ENCODE measurements around the gene CDH23. TPM values are rescaled to one million over a fixed set of nuclear protein-coding genes. Genes with fewer than 3 reads are reported as not detected.

CDH23 gene
- total and polyA plus RNA-seq, 2 donors (not counting 1 experiment from before 2014, with no cell fraction given) = 0.01 to 0.17 TPM

DNA sequence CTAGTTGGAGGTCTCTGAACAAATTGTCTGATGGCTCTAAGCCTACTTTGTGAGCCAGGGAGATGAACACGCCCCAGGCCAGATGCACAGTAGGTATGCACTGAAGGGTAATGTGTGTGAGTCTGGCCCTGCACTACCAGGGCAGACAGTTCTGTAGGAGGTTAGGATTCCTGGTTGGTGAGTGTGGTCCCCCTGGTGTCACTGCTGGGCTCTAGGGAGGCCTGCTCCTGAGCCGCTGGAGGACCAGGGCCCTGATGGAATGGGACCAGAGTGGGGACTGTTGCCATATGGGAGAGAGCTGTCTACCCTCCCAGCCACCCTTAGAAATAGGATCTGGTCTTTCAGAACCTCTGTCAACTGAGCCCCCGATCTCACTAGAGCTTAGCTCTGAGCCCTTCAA lies 42.0 kb downstream of the CDH23 start:
- no peak for DNase-seq (ENCODE audit: low read depth in 2 of 2)
- Histone ChIP-seq H3K4me3 (replicated peaks in 1 of 4; ENCODE audit: control extremely low read depth in 1 of 4, insufficient read depth in 1 of 4, low read depth in 3 of 4, low read length in 4 of 4) (no peak overlapping the region), H3K36me3 (ENCODE audit: control insufficient read depth, insufficient read depth, low read length) (no peaks in the 10 kb centered on the region), H3K9ac (ENCODE audit: insufficient read depth, low read length) (no peak overlapping the region), H3K79me2 (ENCODE audit: control insufficient read depth, insufficient read depth, low read length) (no peaks in the 10 kb centered on the region), H4K20me1 (ENCODE audit: control insufficient read depth, extremely low read depth, insufficient read depth, low read length) (no peaks in the 10 kb centered on the region), H3K27ac (ENCODE audit: insufficient read depth, low read length) (no peak overlapping the region), H3K9me3 (ENCODE audit: control insufficient read depth, insufficient read depth, low read depth, low read length) (no peaks in the 10 kb centered on the region), H3K4me1 (ENCODE audit: control insufficient read depth, extremely low read depth, insufficient read depth, low read length) (no peaks in the 10 kb centered on the region), H3K27me3 (ENCODE audit: control insufficient read depth, insufficient read depth, low read length) (no peaks in the 10 kb centered on the region), H2AFZ (ENCODE audit: low read length) (no peak overlapping the region), H3K4me2 (ENCODE audit: extremely low read depth, insufficient read depth, low read length) (no peak overlapping the region)
- no peak for TF ChIP-seq EZH2 (IDR thresholded peaks at IDR 0.05; ENCODE audit: low read length, missing control alignments)
- TF ChIP-seq CTCF (conservative IDR thresholded peaks at IDR 0.05 in 1 of 2, IDR thresholded peaks at IDR 0.05 in 1 of 2; ENCODE audit: low read depth in 1 of 2, low read length in 2 of 2) = no peak

DNA sequence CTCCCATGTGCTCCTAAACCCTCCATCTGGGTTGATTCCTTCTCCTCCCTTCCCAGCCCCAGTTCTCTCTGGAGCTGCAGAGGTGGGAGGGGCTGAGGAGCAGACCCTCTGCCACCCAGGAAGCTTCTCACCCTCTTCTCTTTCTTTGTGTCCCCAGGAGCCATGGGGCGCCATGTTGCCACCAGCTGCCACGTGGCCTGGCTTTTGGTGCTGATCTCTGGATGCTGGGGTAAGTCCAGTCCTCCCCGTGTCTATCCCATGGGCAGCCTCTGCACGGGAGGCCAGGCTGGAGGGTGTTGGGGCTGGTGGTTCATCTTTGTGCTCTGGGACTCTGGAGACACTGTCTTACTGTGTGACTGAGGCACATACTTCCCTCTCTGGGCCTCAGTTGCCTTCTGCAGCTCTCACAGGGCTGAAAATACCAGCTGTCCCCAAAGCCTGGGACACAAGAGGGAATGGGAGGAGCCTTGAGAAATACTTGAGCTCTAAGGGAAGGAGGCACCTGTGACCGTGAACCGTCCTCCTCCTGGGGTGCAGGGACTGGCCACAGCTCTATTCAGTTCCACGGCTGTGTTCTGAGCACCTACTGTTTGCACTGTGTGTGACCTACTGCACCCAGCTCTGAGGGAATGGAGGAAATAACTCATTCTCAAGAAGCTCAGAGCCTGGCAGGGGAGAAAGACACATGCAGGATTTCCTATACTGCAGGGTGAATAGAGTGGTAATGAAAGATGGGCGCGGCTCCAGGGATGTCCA lies 43.1 kb downstream of the CDH23 start:
- H3K4me1 ChIP-seq (ENCODE audit: control insufficient read depth, extremely low read depth, insufficient read depth, low read length) = no peaks in the 10 kb centered on the region
- DNase-seq (ENCODE audit: low read depth in 2 of 2) = no peak
- TF ChIP-seq CTCF (conservative IDR thresholded peaks at IDR 0.05 in 1 of 2, IDR thresholded peaks at IDR 0.05 in 1 of 2; ENCODE audit: low read depth in 1 of 2, low read length in 2 of 2) (no peak), EZH2 (IDR thresholded peaks at IDR 0.05; ENCODE audit: low read length, missing control alignments) (no peak)
- H3K9ac ChIP-seq (ENCODE audit: insufficient read depth, low read length) = no peak overlapping the region
- H3K4me3 ChIP-seq (replicated peaks in 1 of 4; ENCODE audit: control extremely low read depth in 1 of 4, insufficient read depth in 1 of 4, low read depth in 3 of 4, low read length in 4 of 4) = no peak overlapping the region
- no peaks in the 10 kb centered on the region for H3K79me2 ChIP-seq (ENCODE audit: control insufficient read depth, insufficient read depth, low read length)
- no peaks in the 10 kb centered on the region for H3K27me3 ChIP-seq (ENCODE audit: control insufficient read depth, insufficient read depth, low read length)
- no peaks in the 10 kb centered on the region for H4K20me1 ChIP-seq (ENCODE audit: control insufficient read depth, extremely low read depth, insufficient read depth, low read length)
- H3K4me2 ChIP-seq (ENCODE audit: extremely low read depth, insufficient read depth, low read length) = no peak overlapping the region
- no peaks in the 10 kb centered on the region for H3K9me3 ChIP-seq (ENCODE audit: control insufficient read depth, insufficient read depth, low read depth, low read length)
- no peak overlapping the region for H2AFZ ChIP-seq (ENCODE audit: low read length)
- H3K36me3 ChIP-seq (ENCODE audit: control insufficient read depth, insufficient read depth, low read length) = no peaks in the 10 kb centered on the region
- H3K27ac ChIP-seq (ENCODE audit: insufficient read depth, low read length) = no peak overlapping the region

DNA sequence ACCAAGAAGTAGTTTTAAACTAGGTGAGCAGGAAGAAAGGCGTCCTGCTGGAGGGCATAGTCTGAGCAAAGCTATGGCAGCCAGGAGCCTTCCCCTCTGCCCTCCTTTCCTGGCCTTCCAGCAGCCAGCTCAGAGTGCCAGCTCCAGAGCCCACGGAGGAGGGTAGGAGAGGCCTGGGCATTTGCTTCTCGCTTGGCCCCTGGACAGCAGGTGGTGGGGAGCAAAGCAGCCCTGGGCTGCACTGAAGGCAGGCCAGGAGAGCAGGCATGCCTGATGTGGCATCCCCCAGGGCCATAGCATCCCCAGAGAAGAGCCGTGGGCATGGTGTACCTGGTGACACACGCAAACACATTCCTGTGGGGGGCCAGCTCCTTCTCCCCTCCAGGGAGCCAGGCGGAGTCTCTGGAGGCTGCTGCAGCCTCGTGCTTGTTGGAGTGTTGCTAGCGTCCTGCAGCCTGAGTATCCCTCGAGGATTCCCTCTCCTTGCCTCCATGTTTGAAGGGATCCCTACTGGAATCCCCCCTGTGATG lies 43.9 kb downstream of the CDH23 start:
- no peaks in the 10 kb centered on the region for H4K20me1 ChIP-seq (ENCODE audit: control insufficient read depth, extremely low read depth, insufficient read depth, low read length)
- H3K9me3 ChIP-seq (ENCODE audit: control insufficient read depth, insufficient read depth, low read depth, low read length) = no peaks in the 10 kb centered on the region
- no peak overlapping the region for H3K4me3 ChIP-seq (replicated peaks in 1 of 4; ENCODE audit: control extremely low read depth in 1 of 4, insufficient read depth in 1 of 4, low read depth in 3 of 4, low read length in 4 of 4)
- TF ChIP-seq CTCF (conservative IDR thresholded peaks at IDR 0.05 in 1 of 2, IDR thresholded peaks at IDR 0.05 in 1 of 2; ENCODE audit: low read depth in 1 of 2, low read length in 2 of 2) (no peak), EZH2 (IDR thresholded peaks at IDR 0.05; ENCODE audit: low read length, missing control alignments) (no peak)
- H3K4me2 ChIP-seq (ENCODE audit: extremely low read depth, insufficient read depth, low read length) = no peak overlapping the region
- no peak overlapping the region for H3K9ac ChIP-seq (ENCODE audit: insufficient read depth, low read length)
- H2AFZ ChIP-seq (ENCODE audit: low read length) = no peak overlapping the region
- no peaks in the 10 kb centered on the region for H3K36me3 ChIP-seq (ENCODE audit: control insufficient read depth, insufficient read depth, low read length)
- no peaks in the 10 kb centered on the region for H3K27me3 ChIP-seq (ENCODE audit: control insufficient read depth, insufficient read depth, low read length)
- no peak overlapping the region for H3K27ac ChIP-seq (ENCODE audit: insufficient read depth, low read length)
- DNase-seq (ENCODE audit: low read depth in 2 of 2) = no peak
- no peaks in the 10 kb centered on the region for H3K79me2 ChIP-seq (ENCODE audit: control insufficient read depth, insufficient read depth, low read length)
- H3K4me1 ChIP-seq (ENCODE audit: control insufficient read depth, extremely low read depth, insufficient read depth, low read length) = no peaks in the 10 kb centered on the region

Data from fibroblast of lung (primary cell).